ENCODE results near the gene EPHA4. TPM values are rescaled to one million over a fixed set of nuclear protein-coding genes. Genes with fewer than 3 reads are reported as not detected.

EPHA4 gene
- total RNA-seq, 2 donors from 2014 or later = 8.9 to 17.1 TPM

DNA sequence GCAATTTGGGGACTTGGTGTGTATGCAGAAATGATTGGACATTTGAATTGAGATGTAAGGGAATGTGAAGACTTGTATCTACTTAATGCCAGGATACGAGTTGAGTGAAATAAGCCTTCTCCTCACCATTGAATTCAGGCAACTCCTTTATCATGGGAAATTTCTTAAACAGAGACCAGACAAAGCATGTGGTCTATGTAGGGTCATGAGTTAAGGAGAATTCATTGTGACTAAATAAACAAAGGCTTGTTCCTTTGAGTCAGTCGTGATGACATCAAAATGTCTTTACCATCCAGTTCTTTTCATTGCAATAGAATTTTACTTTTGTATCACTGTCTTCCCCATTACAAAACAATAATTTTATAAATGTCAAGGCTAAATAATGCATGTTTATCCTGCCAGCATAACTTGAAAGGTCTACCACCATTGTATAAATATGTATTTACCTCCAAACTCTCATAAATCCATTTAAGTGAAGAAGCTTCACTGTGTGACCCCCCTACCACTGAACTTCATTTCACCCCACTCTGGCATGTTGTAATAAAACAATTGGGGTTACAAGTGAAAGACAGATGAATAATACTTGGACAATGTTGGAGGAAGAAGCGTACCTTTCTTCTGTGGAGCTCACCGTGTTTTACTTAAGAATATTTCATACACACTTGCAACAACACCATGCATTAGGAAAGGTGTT, 149.4 kb downstream of the EPHA4 start:
- DNase-seq = no peak
- no peaks in the 10 kb centered on the region for H3K27me3 ChIP-seq
- no peaks in the 10 kb centered on the region for H3K9me3 ChIP-seq
- intact Hi-C loops (cut with DNase I) = no loop called here
- no peak overlapping the region for H3K4me3 ChIP-seq
- H3K9ac ChIP-seq (ENCODE audit: low read depth in 2 of 2, low read length in 2 of 2) = no peak overlapping the region
- H3K36me3 ChIP-seq = no peaks in the 10 kb centered on the region
- TF ChIP-seq CTCF (IDR thresholded peaks at IDR 0.05) = no peak
- H3K4me1 ChIP-seq = no peaks in the 10 kb centered on the region
- no peak overlapping the region for H3K27ac ChIP-seq

DNA sequence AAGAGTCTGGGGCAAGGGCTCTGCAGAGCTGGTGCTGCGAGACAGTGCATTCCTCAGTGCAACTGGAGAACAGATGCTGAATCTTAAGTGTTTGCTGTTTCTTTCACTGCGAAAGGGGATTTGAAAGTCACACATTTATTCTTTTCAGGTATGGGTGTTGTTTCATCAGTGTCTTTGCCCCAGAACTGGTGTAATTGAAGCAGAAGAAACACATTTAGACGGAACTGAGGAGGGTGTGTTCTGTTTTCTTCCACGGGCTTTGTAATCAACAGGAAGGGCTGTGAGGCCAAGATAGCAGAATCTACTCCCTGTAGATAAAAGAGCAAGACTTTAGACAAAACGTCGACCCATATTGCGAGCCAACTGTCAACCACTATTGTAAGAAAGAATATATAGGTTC, 151.9 kb downstream of the EPHA4 start:
- intact Hi-C loops (cut with DNase I) = no loop called here

DNA sequence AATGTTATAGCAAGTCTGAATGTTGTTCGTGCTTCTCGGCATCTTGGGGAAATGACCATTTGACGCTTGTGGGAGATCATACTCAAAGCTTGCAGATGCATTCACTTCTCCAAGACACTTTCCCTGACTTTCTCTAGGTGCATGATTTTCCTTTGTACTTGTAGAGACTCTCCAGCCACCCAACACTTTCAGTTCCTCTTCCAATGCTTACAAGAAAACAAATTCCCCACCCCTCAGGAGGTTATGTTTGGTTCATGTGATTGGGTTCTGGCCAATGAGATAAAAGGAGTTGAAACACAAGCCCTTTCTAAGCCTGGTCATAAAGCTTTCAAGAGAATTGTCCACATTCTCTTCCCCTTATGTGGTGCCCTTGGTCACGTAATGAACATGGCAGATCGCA, 156.3 kb downstream of the EPHA4 start:
- no peak for DNase-seq
- no peaks in the 10 kb centered on the region for H3K4me1 ChIP-seq
- no peak overlapping the region for H3K27ac ChIP-seq
- intact Hi-C loops (cut with DNase I) = no loop called here
- no peak overlapping the region for H3K9ac ChIP-seq (ENCODE audit: low read depth in 2 of 2, low read length in 2 of 2)
- H3K9me3 ChIP-seq = no peaks in the 10 kb centered on the region
- H3K4me3 ChIP-seq = no peak overlapping the region
- no peaks in the 10 kb centered on the region for H3K36me3 ChIP-seq
- no peaks in the 10 kb centered on the region for H3K27me3 ChIP-seq
- TF ChIP-seq CTCF (IDR thresholded peaks at IDR 0.05) = no peak

More for the DNA sequence above, 151.9 kb downstream of the EPHA4 start:
- H3K9ac ChIP-seq (ENCODE audit: low read depth in 2 of 2, low read length in 2 of 2) = no peak overlapping the region
- H3K27ac ChIP-seq = no peak overlapping the region
- H3K4me3 ChIP-seq = no peak overlapping the region
- TF ChIP-seq CTCF (IDR thresholded peaks at IDR 0.05) = no peak
- no peaks in the 10 kb centered on the region for H3K27me3 ChIP-seq
- H3K36me3 ChIP-seq = no peaks in the 10 kb centered on the region
- no peaks in the 10 kb centered on the region for H3K9me3 ChIP-seq
- H3K4me1 ChIP-seq = no peaks in the 10 kb centered on the region
- no peak for DNase-seq

- Histone ChIP-seq H3K36me3 (no peaks in the 10 kb centered on the region), H3K9ac (ENCODE audit: low read depth in 2 of 2, low read length in 2 of 2) (no peak overlapping the region), H3K27me3 (no peaks in the 10 kb centered on the region), H3K4me1 (no peaks in the 10 kb centered on the region), H3K27ac (no peak overlapping the region), H3K9me3 (no peaks in the 10 kb centered on the region), H3K4me3 (no peak overlapping the region)
- DNase-seq = no peak
- intact Hi-C loops (cut with DNase I) = no loop called here
- TF ChIP-seq CTCF (IDR thresholded peaks at IDR 0.05) = no peak
Measured at GRCh38 chr2:221412978-221413377, 159.1 kb downstream of the EPHA4 start.

DNA sequence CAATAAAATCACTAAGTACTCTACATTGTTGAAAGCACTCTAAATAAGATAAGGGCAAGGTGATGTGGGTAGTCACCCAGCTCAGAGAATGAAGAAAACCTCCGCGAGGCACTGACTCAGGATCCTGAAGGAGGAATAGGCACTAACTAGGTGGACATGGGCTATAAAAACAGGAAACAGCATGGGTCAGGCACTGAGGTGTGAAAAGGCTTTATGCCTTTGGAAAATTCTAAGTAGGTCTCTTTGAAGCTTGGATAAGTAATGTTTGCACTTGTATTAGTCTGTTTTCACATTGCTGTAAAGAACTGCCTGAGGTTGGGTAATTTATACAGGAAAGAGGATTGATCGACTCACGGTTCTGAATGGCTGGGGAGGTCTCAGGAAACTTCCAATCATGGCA, 161.6 kb downstream of the EPHA4 start:
- H3K4me1 ChIP-seq = no peaks in the 10 kb centered on the region
- intact Hi-C loops (cut with DNase I) = no loop called here

More for the DNA sequence above, 161.6 kb downstream of the EPHA4 start:
- Histone ChIP-seq H3K36me3 (no peaks in the 10 kb centered on the region), H3K9ac (ENCODE audit: low read depth in 2 of 2, low read length in 2 of 2) (no peak overlapping the region), H3K9me3 (no peaks in the 10 kb centered on the region), H3K4me3 (no peak overlapping the region), H3K27me3 (no peaks in the 10 kb centered on the region), H3K27ac (no peak overlapping the region)
- DNase-seq = no peak
- no peak for TF ChIP-seq CTCF (IDR thresholded peaks at IDR 0.05)
